Keratinocyte (primary cell): Measurements from ENCODE around the gene LAPTM5. TPM values are rescaled to one million over a fixed set of nuclear protein-coding genes. Genes with fewer than 3 reads are reported as not detected.

Experiments used
- DNase-seq: peaks from one replicate; pipeline ENCODE4 v3.0.0-alpha.2; 2011; ENCODE audit warnings: low read depth, missing footprints, low spot score
- FAIRE-seq: peaks from 2 replicates; lab custom pipeline; 2011; peaks lifted over from hg19 to GRCh38; lab: Jason Lieb, UNC
- H2AFZ ChIP-seq: 2 replicates; pipeline ENCODE4 v1.6.0; 2012; ENCODE audit warnings: low read length, control low read depth, inconsistent platforms; ENCODE audit not compliant: control insufficient read depth
- H3K27ac ChIP-seq: 2 replicates; pipeline ENCODE4 v1.5.1; 2011; ENCODE audit warnings: low read length; ENCODE audit not compliant: control insufficient read depth, insufficient read depth
- H3K27me3 ChIP-seq: 3 replicates; pipeline ENCODE4 v1.6.0; 2011; ENCODE audit warnings: low read length; ENCODE audit not compliant: control insufficient read depth, insufficient read depth; ENCODE audit errors: extremely low read depth
- H3K36me3 ChIP-seq, 2 experiments: 2 replicates in 1 of 2; 3 replicates in 1 of 2; pipeline ENCODE4 v1.5.1; 2011; ENCODE audit warnings: low read length in 2 of 2, mild to moderate bottlenecking in 1 of 2; ENCODE audit not compliant: control insufficient read depth in 2 of 2, insufficient read depth in 2 of 2; ENCODE audit errors: extremely low read depth in 1 of 2
- H3K4me1 ChIP-seq: 3 replicates; pipeline ENCODE4 v1.5.1; 2011; ENCODE audit warnings: low read length; ENCODE audit not compliant: control insufficient read depth, insufficient read depth; ENCODE audit errors: extremely low read depth
- H3K4me2 ChIP-seq: 3 replicates; pipeline ENCODE4 v1.6.0; 2011; ENCODE audit warnings: low read depth, low read length; ENCODE audit not compliant: control insufficient read depth, insufficient read depth; ENCODE audit errors: extremely low read depth
- H3K4me3 ChIP-seq, 3 experiments: fragments of 200-600 bp in 1 of 3; sonication (generic) in 1 of 3; 2 replicates in 2 of 3; 3 replicates in 1 of 3; pipeline ENCODE4 v1.5.1; 2011 to 2016; ENCODE audit warnings: low read length in 3 of 3, mild to moderate bottlenecking in 3 of 3, control low read depth in 2 of 3, inconsistent platforms in 1 of 3, low read depth in 1 of 3, mixed read lengths in 1 of 3, mixed run types in 1 of 3, moderate library complexity in 1 of 3; ENCODE audit not compliant: control insufficient read depth in 2 of 3, insufficient read depth in 2 of 3; ENCODE audit errors: extremely low read depth in 1 of 3
- H3K79me2 ChIP-seq: 2 replicates; pipeline ENCODE4 v1.6.0; 2012; ENCODE audit warnings: low read length; ENCODE audit not compliant: control insufficient read depth, insufficient read depth
- H3K9ac ChIP-seq: 3 replicates; pipeline ENCODE4 v1.6.0; 2011; ENCODE audit warnings: low read length; ENCODE audit not compliant: control insufficient read depth, insufficient read depth; ENCODE audit errors: extremely low read depth
- H3K9me1 ChIP-seq: 3 replicates; pipeline ENCODE4 v1.6.0; 2011; ENCODE audit warnings: low read length; ENCODE audit not compliant: control insufficient read depth, insufficient read depth; ENCODE audit errors: extremely low read depth
- H3K9me3 ChIP-seq: 2 replicates; pipeline ENCODE4 v1.5.1; 2012; ENCODE audit warnings: low read depth, low read length; ENCODE audit not compliant: control insufficient read depth
- H4K20me1 ChIP-seq: 3 replicates; pipeline ENCODE4 v1.6.0; 2011; ENCODE audit warnings: low read length; ENCODE audit not compliant: control insufficient read depth, insufficient read depth; ENCODE audit errors: extremely low read depth
- CTCF ChIP-seq, 3 experiments: IDR thresholded peaks in 1 of 3; conservative IDR thresholded peaks in 1 of 3; optimal IDR thresholded peaks in 1 of 3; 2 replicates in 2 of 3; 3 replicates in 1 of 3; pipeline versions ENCODE3 to v1.5.1; 2011; ENCODE audit warnings: low read length in 3 of 3, mild to moderate bottlenecking in 3 of 3, moderate library complexity in 2 of 3, control low read depth in 1 of 3, inconsistent platforms in 1 of 3; ENCODE audit not compliant: insufficient read depth in 2 of 3; ENCODE audit errors: extremely low read depth in 1 of 3
- EZH2 ChIP-seq: IDR thresholded peaks from one replicate; pipeline ENCODE4 v1.6.1; 2012; ENCODE audit warnings: inconsistent platforms, mild to moderate bottlenecking, low read length, moderate library complexity
- dilution Hi-C: fragments of 300-500 bp; cut with MboI; formaldehyde crosslinking; loops from one replicate; pipeline ENCODE4 v1.7.0; 2020; ENCODE audit warnings: low sequenced_read_pairs; ENCODE audit not compliant: extremely low pct_ligation_motif_present
- polyA plus RNA-seq, 5 experiments: library from polyadenylated mRNA; depleted of rRNA in 3 of 5; stranded (reverse) in 3 of 5; stranded (forward) in 1 of 5; unstranded in 1 of 5; fragments of >200 nt; gene quantifications; 1 replicate in 1 of 5; 2 replicates in 3 of 5; 3 replicates in 1 of 5; pipeline versions ENCODE4 v1.2.1 to v1.2.3, GENCODE V29; 2011 to 2012; ENCODE audit warnings: missing spikeins in 2 of 5, low read depth in 1 of 5, low replicate concordance in 1 of 5

The LAPTM5 gene
- polyA plus RNA-seq, 1 donor (not counting 4 experiments of a cell fraction or from before 2014, with no cell fraction given), result 0.18 TPM

- FAIRE-seq, result no peak
- Histone ChIP-seq H3K9me3 (peaks cover 3% of the 10 kb centered on the region), H3K4me2 (no peak overlapping the region), H4K20me1 (no peaks in the 10 kb centered on the region), H3K9me1 (no peaks in the 10 kb centered on the region), H2AFZ (no peak overlapping the region), H3K36me3 (no peaks in the 10 kb centered on the region), H3K9ac (no peak overlapping the region), H3K4me1 (peaks cover 3% of the 10 kb centered on the region), H3K79me2 (no peaks in the 10 kb centered on the region), H3K27ac (no peak overlapping the region), H3K4me3 (no peak overlapping the region), H3K27me3 (no peaks in the 10 kb centered on the region)
- no peak for TF ChIP-seq CTCF (optimal IDR thresholded peaks at IDR 0.05 in 1 of 3, IDR thresholded peaks at IDR 0.05 in 1 of 3, conservative IDR thresholded peaks at IDR 0.05 in 1 of 3; ENCODE audit: extremely low read depth in 1 of 3, insufficient read depth in 2 of 3, low read length in 3 of 3)
- TF ChIP-seq EZH2, result no peak
- no peak for DNase-seq
- dilution Hi-C loops, result no loop called here
These were observed 21.7 kb downstream of the LAPTM5 start for GRCh38 chr1:30735668-30736498.

GRCh38 chr1:30735124-30735523, 22.4 kb downstream of the LAPTM5 start:
- Histone ChIP-seq H3K4me1 (no peaks in the 10 kb centered on the region), H3K79me2 (no peaks in the 10 kb centered on the region), H3K27me3 (no peaks in the 10 kb centered on the region), H4K20me1 (no peaks in the 10 kb centered on the region), H3K9ac (no peak overlapping the region), H3K4me3 (no peak overlapping the region), H3K4me2 (no peak overlapping the region), H3K9me1 (no peaks in the 10 kb centered on the region), H3K9me3 (peaks cover 3% of the 10 kb centered on the region), H3K27ac (no peak overlapping the region), H3K36me3 (no peaks in the 10 kb centered on the region), H2AFZ (no peak overlapping the region)
- FAIRE-seq (no peak), DNase-seq (no peak)
- TF ChIP-seq CTCF (optimal IDR thresholded peaks at IDR 0.05 in 1 of 3, IDR thresholded peaks at IDR 0.05 in 1 of 3, conservative IDR thresholded peaks at IDR 0.05 in 1 of 3; ENCODE audit: extremely low read depth in 1 of 3, insufficient read depth in 2 of 3, low read length in 3 of 3) (no peak), EZH2 (no peak)
- dilution Hi-C loops, result no loop called here
